ENCODE data around the gene ADD1.
"Not testable (repeated sequence)": the region's sequence is repeated elsewhere in the genome, so short reads cannot be mapped to it uniquely, and the experiment has no call there.

Gene ADD1

GRCh38 chr4:2932321-2932950 is 88.8 kb downstream of the ADD1 start:
- no peak for DNase-seq (ENCODE audit: low read depth in 2 of 2, low spot score in 1 of 2)

- DNase-seq (ENCODE audit: low read depth in 2 of 2, low spot score in 1 of 2): no peak
Measured at GRCh38 chr4:2932951-2933565, 89.4 kb downstream of the ADD1 start.

- DNase-seq (ENCODE audit: low read depth in 2 of 2, low spot score in 1 of 2): no peak
Measured at GRCh38 chr4:2933566-2934076, 90.0 kb downstream of the ADD1 start.

GRCh38 chr4:2934077-2934812 is 90.6 kb downstream of the ADD1 start:
- DNase-seq (ENCODE audit: low read depth in 2 of 2, low spot score in 1 of 2): no peak

GRCh38 chr4:2934813-2935761 is 91.4 kb downstream of the ADD1 start:
- peak; percentile 95 to 98 for DNase-seq (ENCODE audit: low read depth in 2 of 2, low spot score in 1 of 2)

GRCh38 chr4:2935762-2936743 is 92.4 kb downstream of the ADD1 start:
- peak in 1 of 2 donors; percentile 40 for DNase-seq (ENCODE audit: low read depth in 2 of 2, low spot score in 1 of 2)

GRCh38 chr4:2936773-2937145 is 93.1 kb downstream of the ADD1 start:
- DNase-seq (ENCODE audit: low read depth in 2 of 2, low spot score in 1 of 2): no peak

GRCh38 chr4:2937146-2937857 is 93.7 kb downstream of the ADD1 start:
- DNase-seq (ENCODE audit: low read depth in 2 of 2, low spot score in 1 of 2): no peak

- no peak for DNase-seq (ENCODE audit: low read depth in 2 of 2, low spot score in 1 of 2)
Measured at GRCh38 chr4:2937986-2938385, 94.3 kb downstream of the ADD1 start.

GRCh38 chr4:2938411-2938810 is 94.8 kb downstream of the ADD1 start:
- not testable (repeated sequence) for DNase-seq (ENCODE audit: low read depth in 2 of 2, low spot score in 1 of 2)

GRCh38 chr4:2938906-2939305 is 95.3 kb downstream of the ADD1 start:
- DNase-seq (ENCODE audit: low read depth in 2 of 2, low spot score in 1 of 2): no peak

GRCh38 chr4:2939383-2940243 is 96.0 kb downstream of the ADD1 start:
- DNase-seq (ENCODE audit: low read depth in 2 of 2, low spot score in 1 of 2): no peak

GRCh38 chr4:2940267-2941137 is 96.9 kb downstream of the ADD1 start:
- DNase-seq (ENCODE audit: low read depth in 2 of 2, low spot score in 1 of 2): no peak

- no peak for DNase-seq (ENCODE audit: low read depth in 2 of 2, low spot score in 1 of 2)
Measured at GRCh38 chr4:2941138-2942036, 97.7 kb downstream of the ADD1 start.

- DNase-seq (ENCODE audit: low read depth in 2 of 2, low spot score in 1 of 2): no peak
Measured at GRCh38 chr4:2942037-2942531, 98.4 kb downstream of the ADD1 start.

Measured in stimulated activated CD8-positive, alpha-beta memory T cell treated with anti-CD3 and anti-CD28 coated beads, Interleukin-4, amount 100 ng/mL, for 1 hour (primary cell).